ENCODE results near the gene SPON1. TPM values are rescaled to one million over a fixed set of nuclear protein-coding genes. Genes with fewer than 3 reads are reported as not detected.

Gene SPON1
- total and polyA plus RNA-seq, 2 of the 8 experiments (the other 6 are each of a cell fraction or from before 2014, with no cell fraction given): 1.5 to 5.4 TPM

- DNase-seq (ENCODE audit: low read depth in 1 of 2, low spot score in 2 of 2) (no peak), FAIRE-seq (no peak)
- Histone ChIP-seq H2BK12ac (ENCODE audit: low read depth, low read length) (no peak overlapping the region), H3K36me3 (ENCODE audit: control insufficient read depth in 2 of 4, insufficient read depth in 4 of 4, low read length in 3 of 4) (no peaks in the 10 kb centered on the region), H2BK120ac (replicated peaks; ENCODE audit: low read depth, low read length) (no peak overlapping the region), H3K23me2 (ENCODE audit: low read depth, low read length) (peaks cover 3% of the 10 kb centered on the region; the same call in 1 of the 2 replicates), H3K79me1 (ENCODE audit: low read depth, low read length) (no peaks in the 10 kb centered on the region), H2AK5ac (ENCODE audit: low read depth, low read length) (no peak overlapping the region), H3K4me3 (ENCODE audit: extremely low read depth in 1 of 4, insufficient read depth in 2 of 4, low read depth in 3 of 4, low read length in 4 of 4) (no peak overlapping the region), H3K79me2 (ENCODE audit: control insufficient read depth in 1 of 2, insufficient read depth in 2 of 2, low read length in 2 of 2) (no peaks in the 10 kb centered on the region), H3K4ac (replicated peaks; ENCODE audit: insufficient read length, low read depth, low read length) (no peak overlapping the region), H2AFZ (ENCODE audit: low read length) (no peak overlapping the region), H4K20me1 (replicated peaks in 1 of 2; ENCODE audit: control insufficient read depth in 1 of 2, insufficient read depth in 2 of 2, low read length in 2 of 2) (no peaks in the 10 kb centered on the region), H2BK15ac (ENCODE audit: low read length) (no peak overlapping the region), H4K91ac (replicated peaks; ENCODE audit: insufficient read length, low read length) (no peak overlapping the region), H3K4me1 (replicated peaks in 1 of 4; ENCODE audit: control insufficient read depth in 3 of 4, insufficient read depth in 4 of 4, low read length in 3 of 4) (peaks cover 0 to 2% (median 0%) of the 10 kb centered on the region in 4 experiments; a peak in 1 of 7 replicates), H3K27me3 (replicated peaks in 1 of 4; ENCODE audit: control insufficient read depth in 3 of 4, extremely low read depth in 1 of 4, insufficient read depth in 3 of 4, low read length in 3 of 4) (no peaks in the 10 kb centered on the region; a peak in 1 of 7 replicates), H3K9me3 (ENCODE audit: insufficient read depth in 2 of 2, low read depth in 1 of 2, low read length in 1 of 2) (no peaks in the 10 kb centered on the region), H2BK5ac (ENCODE audit: low read depth, low read length) (no peak overlapping the region), H3K23ac (ENCODE audit: insufficient read length) (no peak overlapping the region), H3K27ac (ENCODE audit: low read depth, low read length) (no peak overlapping the region), H3K14ac (ENCODE audit: insufficient read length) (no peak overlapping the region), H3K56ac (replicated peaks; ENCODE audit: insufficient read length, low read depth, low read length) (no peak overlapping the region), H3K4me2 (ENCODE audit: insufficient read depth in 1 of 2, low read depth in 2 of 2, low read length in 2 of 2) (no peak overlapping the region), H2BK20ac (ENCODE audit: low read length) (no peak overlapping the region), H3K9ac (replicated peaks in 1 of 4; ENCODE audit: extremely low read depth in 1 of 4, low read depth in 3 of 4, low read length in 3 of 4) (no peak overlapping the region), H4K8ac (ENCODE audit: extremely low read depth, insufficient read depth, low read length) (no peak overlapping the region), H3K18ac (ENCODE audit: extremely low read depth, low read length) (no peak overlapping the region), H4K5ac (ENCODE audit: insufficient read length, low read depth, low read length) (no peak overlapping the region)
- CTCF ChIA-PET (ENCODE audit: partially characterized antibody): interaction anchor here (1.0 to 3.8 kb wide), 2 partner anchors 8 to 288 kb away, joined by 4 to 32 read pairs; no protein-coding TSS in a partner anchor
- 81% methylated on average over 4 of the region's 4 CpGs; no CpG with 5 or more reads in 1 of the 2 experiments for WGBS, 2 experiments (ENCODE audit: extremely low coverage in 1 of 2, insufficient coverage in 1 of 2, insufficient read length in 1 of 2, insufficient replicate concordance in 2 of 2, low coverage in 1 of 2, low lambda C conversion rate in 2 of 2, missing lambda C conversion rate in 1 of 2)
- POLR2A ChIA-PET (ENCODE audit: partially characterized antibody): interaction anchor here (1.0 kb wide), 1 partner anchor 279 kb away, joined by 3 read pairs; no protein-coding TSS in a partner anchor
- TF ChIP-seq SUZ12 (IDR thresholded peaks at IDR 0.05; ENCODE audit: low read length) (no peak), RFX5 (IDR thresholded peaks at IDR 0.05; ENCODE audit: borderline replicate concordance, low read depth, low read length) (no peak), ATF2 (IDR thresholded peaks at IDR 0.05; ENCODE audit: low read length) (no peak), KDM4A (IDR thresholded peaks at IDR 0.05; ENCODE audit: low read depth, low read length, severe bottlenecking) (no peak), ATF3 (IDR thresholded peaks at IDR 0.05; ENCODE audit: insufficient read depth, low read depth, low read length) (no peak), JUN (IDR thresholded peaks at IDR 0.05; ENCODE audit: low read depth, low read length) (no peak), HDAC2 (IDR thresholded peaks at IDR 0.05; ENCODE audit: borderline replicate concordance in 1 of 2, low read depth in 2 of 2, low read length in 2 of 2) (no peak), KDM5A (IDR thresholded peaks at IDR 0.05; ENCODE audit: low read length) (no peak), POLR2AphosphoS5 (IDR thresholded peaks at IDR 0.05; ENCODE audit: low read depth, low read length) (no peak), GTF2F1 (IDR thresholded peaks at IDR 0.05; ENCODE audit: borderline replicate concordance, low read depth, low read length) (no peak), CBX8 (IDR thresholded peaks at IDR 0.05; ENCODE audit: borderline replicate concordance, low read depth, low read length) (no peak), SP4 (IDR thresholded peaks at IDR 0.05; ENCODE audit: low read length) (no peak)
These were observed 280.2 kb downstream of the SPON1 start for GRCh38 chr11:14242733-14243132.
